Mammary epithelial cell (primary cell): ENCODE measurements around the gene TNFRSF14.

ENCODE experiments used
- CTCF ChIP-seq, 2 donors: IDR thresholded peaks in 1 of 2; conservative IDR thresholded peaks in 1 of 2; 2 replicates each; pipeline ENCODE4 v1.5.1; 2011 to 2012; ENCODE audit warnings: inconsistent platforms in 2 of 2, low read length in 2 of 2, mild to moderate bottlenecking in 2 of 2, control low read depth in 1 of 2, low read depth in 1 of 2; ENCODE audit not compliant: insufficient read depth in 1 of 2; ENCODE audit errors: extremely low read depth in 1 of 2
- EZH2 ChIP-seq: IDR thresholded peaks from 2 replicates; pipeline ENCODE4 v1.6.1; 2012; ENCODE audit warnings: low read length, inconsistent platforms, borderline replicate concordance

DNA sequence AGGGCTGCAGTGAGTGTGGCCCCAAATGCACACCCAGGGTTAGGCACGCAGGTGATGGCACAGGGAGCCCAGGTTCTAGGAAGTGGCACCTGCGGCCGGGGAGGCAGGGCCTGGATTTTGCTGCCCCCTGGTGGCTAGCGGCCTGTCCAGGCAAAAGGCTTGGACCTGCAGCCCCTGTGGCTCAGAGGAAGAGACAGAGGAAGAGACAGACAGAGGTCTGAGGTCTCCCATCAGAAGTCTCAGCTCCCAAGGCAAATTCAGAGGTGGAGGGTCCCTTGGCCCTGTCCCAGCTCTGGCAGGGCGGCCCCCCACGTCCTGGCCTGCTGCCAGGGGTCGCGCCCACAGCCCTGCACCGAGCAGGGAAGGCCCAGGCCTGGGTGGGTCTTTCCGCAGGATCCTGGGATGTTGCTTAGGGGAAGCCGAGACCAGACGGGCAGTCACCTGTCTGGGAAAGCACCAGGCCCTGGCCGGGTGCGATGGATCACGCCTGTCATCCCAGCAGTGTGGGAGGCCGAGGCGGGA is 8.0 kb upstream of the TNFRSF14 start:
- TF ChIP-seq CTCF (conservative IDR thresholded peaks at IDR 0.05 in 1 of 2, IDR thresholded peaks at IDR 0.05 in 1 of 2; ENCODE audit: extremely low read depth in 1 of 2, insufficient read depth in 1 of 2, low read depth in 1 of 2, low read length in 2 of 2) (peak; percentile 82 to 98), EZH2 (no peak)
